CD4-positive, alpha-beta T cell treated with Interleukin-2 at 100 ng/mL for 4 hours (primary cell): ENCODE data around the gene CATSPERB.
"Not testable (repeated sequence)": the region's sequence is repeated elsewhere in the genome, so short reads cannot be mapped to it uniquely, and the experiment has no call there.

Source experiments
- DNase-seq: peaks from one replicate; pipeline ENCODE4 v3.0.0-alpha.2; 2020; ENCODE audit warnings: low spot score

Gene CATSPERB

GRCh38 chr14:91731986-91732385 lies at the start of gene CATSPERB:
TSS of gene CATSPERB (minus strand) at chr14:91732086. CDS start at chr14:91729479, 2,607 bp downstream.
- no peak for DNase-seq

GRCh38 chr14:91780452-91780851 lies 48.6 kb upstream of the CATSPERB start:
- no peak for DNase-seq

- no peak for DNase-seq
These were observed 46.3 kb upstream of the CATSPERB start for GRCh38 chr14:91778217-91778616.

GRCh38 chr14:91774140-91775096 lies 42.5 kb upstream of the CATSPERB start:
- no peak for DNase-seq

GRCh38 chr14:91770185-91770584 lies 38.3 kb upstream of the CATSPERB start:
- DNase-seq: no peak

- DNase-seq: no peak
These were observed 23.8 kb upstream of the CATSPERB start for GRCh38 chr14:91755570-91756295.

- DNase-seq: no peak
These were observed 22.9 kb upstream of the CATSPERB start for GRCh38 chr14:91754819-91755218.

- DNase-seq: no peak
These were observed 22.3 kb upstream of the CATSPERB start for GRCh38 chr14:91754185-91754584.

- DNase-seq: no peak
These were observed 21.7 kb upstream of the CATSPERB start for GRCh38 chr14:91753501-91754128.

GRCh38 chr14:91752961-91753360 lies 21.1 kb upstream of the CATSPERB start:
- DNase-seq: no peak

- DNase-seq: no peak
These were observed 19.8 kb upstream of the CATSPERB start for GRCh38 chr14:91751719-91752118.

GRCh38 chr14:91750634-91751198 lies 18.8 kb upstream of the CATSPERB start:
- DNase-seq: no peak

GRCh38 chr14:91749868-91750267 lies 18.0 kb upstream of the CATSPERB start:
- DNase-seq: no peak

- no peak for DNase-seq
These were observed 16.2 kb upstream of the CATSPERB start for GRCh38 chr14:91748049-91748448.

GRCh38 chr14:91745344-91745743 lies 13.5 kb upstream of the CATSPERB start:
- no peak for DNase-seq

- DNase-seq: no peak
These were observed 12.2 kb upstream of the CATSPERB start for GRCh38 chr14:91744068-91744480.

GRCh38 chr14:91743305-91743653 lies 11.4 kb upstream of the CATSPERB start:
- no peak for DNase-seq

GRCh38 chr14:91742621-91743304 lies 10.9 kb upstream of the CATSPERB start:
- no peak for DNase-seq

GRCh38 chr14:91739867-91740266 lies 8.0 kb upstream of the CATSPERB start:
- DNase-seq: not testable (repeated sequence)

- DNase-seq: no peak
These were observed 5.7 kb upstream of the CATSPERB start for GRCh38 chr14:91737619-91738018.

GRCh38 chr14:91732859-91733477 lies 1.1 kb upstream of the CATSPERB start:
- no peak for DNase-seq
